Neutrophil (primary cell): ENCODE data around the gene ENTR1.

ENCODE experiments used
- H3K27ac ChIP-seq: fragments of 200-600 bp; sonication (generic); 2 replicates; pipeline ENCODE4 v1.5.1; 2016; ENCODE audit warnings: mild to moderate bottlenecking, moderate library complexity
- H3K27me3 ChIP-seq: fragments of 200-600 bp; sonication (generic); 2 replicates; pipeline ENCODE4 v1.6.0; 2016; ENCODE audit warnings: mild to moderate bottlenecking
- H3K36me3 ChIP-seq: fragments of 200-600 bp; sonication (generic); 2 replicates; pipeline ENCODE4 v1.5.1; 2017
- H3K4me1 ChIP-seq, 2 experiments: fragments of 200-600 bp in 1 of 2; sonication (generic) in 1 of 2; 1 replicate in 1 of 2; 2 replicates in 1 of 2; pipeline versions ENCODE4 v1.5.1 to v1.6.1; 2013 to 2016; ENCODE audit warnings: low read depth in 1 of 2, low read length in 1 of 2, mild to moderate bottlenecking in 1 of 2, moderate library complexity in 1 of 2; ENCODE audit not compliant: control insufficient read depth in 1 of 2, insufficient read depth in 1 of 2
- H3K4me3 ChIP-seq, 2 experiments: fragments of 200-600 bp in 1 of 2; sonication (generic) in 1 of 2; 1 replicate in 1 of 2; 2 replicates in 1 of 2; pipeline ENCODE4 v1.5.1; 2013 to 2016; ENCODE audit warnings: low read depth in 1 of 2, low read length in 1 of 2, mild to moderate bottlenecking in 1 of 2, moderate library complexity in 1 of 2
- H3K9me3 ChIP-seq: fragments of 200-600 bp; sonication (generic); 2 replicates; pipeline ENCODE4 v1.5.1; 2016
- CTCF ChIP-seq: fragments of 200-600 bp; sonication (generic); IDR thresholded peaks from 2 replicates; pipeline ENCODE4 v1.5.1; 2016; ENCODE audit warnings: antibody characterized with exemption

ENTR1 gene

GRCh38 chr9:136395020-136395340, 15.4 kb downstream of the ENTR1 start:
- no peak for TF ChIP-seq CTCF
- no peak overlapping the region for H3K27ac ChIP-seq
- no peaks in the 10 kb centered on the region for H3K9me3 ChIP-seq
- peaks cover 76% of the 10 kb centered on the region for H3K36me3 ChIP-seq
- no peak overlapping the region for H3K4me3 ChIP-seq
- H3K4me1 ChIP-seq: peaks cover 9 to 12% of the 10 kb centered on the region in 2 experiments
- H3K27me3 ChIP-seq: peaks cover 5% of the 10 kb centered on the region

GRCh38 chr9:136394312-136395019, 15.9 kb downstream of the ENTR1 start:
- Histone ChIP-seq H3K9me3 (no peaks in the 10 kb centered on the region), H3K36me3 (peaks cover 81% of the 10 kb centered on the region), H3K4me3 (no peak overlapping the region)

GRCh38 chr9:136393531-136393930, 16.9 kb downstream of the ENTR1 start:
- no peak overlapping the region for H3K27ac ChIP-seq
- H3K27me3 ChIP-seq: no peaks in the 10 kb centered on the region
- H3K36me3 ChIP-seq: peaks cover 90% of the 10 kb centered on the region
- no peaks in the 10 kb centered on the region for H3K9me3 ChIP-seq
- no peak overlapping the region for H3K4me3 ChIP-seq
- TF ChIP-seq CTCF: no peak
- H3K4me1 ChIP-seq: no peaks in the 10 kb centered on the region

More at GRCh38 chr9:136394312-136395019, 15.9 kb downstream of the ENTR1 start:
- peaks cover 5 to 9% of the 10 kb centered on the region in 2 experiments for H3K4me1 ChIP-seq
- TF ChIP-seq CTCF: no peak
- H3K27me3 ChIP-seq: peaks cover 4% of the 10 kb centered on the region
- no peak overlapping the region for H3K27ac ChIP-seq

- Histone ChIP-seq H3K9me3 (no peaks in the 10 kb centered on the region), H3K36me3 (peaks cover 94% of the 10 kb centered on the region), H3K4me1 (no peaks in the 10 kb centered on the region), H3K27me3 (no peaks in the 10 kb centered on the region), H3K4me3 (no peak overlapping the region), H3K27ac (no peak overlapping the region)
- TF ChIP-seq CTCF: no peak
Measured at GRCh38 chr9:136392538-136393449, 17.6 kb downstream of the ENTR1 start.

- peaks cover 94% of the 10 kb centered on the region for H3K36me3 ChIP-seq
- no peak for TF ChIP-seq CTCF
- H3K4me3 ChIP-seq: no peak overlapping the region
- no peak overlapping the region for H3K27ac ChIP-seq
- H3K27me3 ChIP-seq: no peaks in the 10 kb centered on the region
- no peaks in the 10 kb centered on the region for H3K9me3 ChIP-seq
- no peaks in the 10 kb centered on the region for H3K4me1 ChIP-seq
Measured at GRCh38 chr9:136391737-136392537, 18.5 kb downstream of the ENTR1 start.
